H1 (cell line): ENCODE results near the gene PPP1R15B. TPM values are rescaled to one million over a fixed set of nuclear protein-coding genes. Genes with fewer than 3 reads are reported as not detected.

Experiments
- ATF2 ChIP-seq: IDR thresholded peaks from 2 replicates; pipeline ENCODE4 v1.6.1; 2012; ENCODE audit warnings: low read length, inconsistent platforms
- ATF3 ChIP-seq: IDR thresholded peaks from 2 replicates; pipeline ENCODE4 v1.6.1; 2011; ENCODE audit warnings: low read depth, mild to moderate bottlenecking, low read length; ENCODE audit not compliant: insufficient read depth
- CREB1 ChIP-seq: IDR thresholded peaks from 2 replicates; pipeline ENCODE4 v1.6.1; 2012; ENCODE audit warnings: inconsistent platforms
- CTBP2 ChIP-seq: IDR thresholded peaks from 2 replicates; pipeline ENCODE4 v1.7.0; 2011; ENCODE audit warnings: borderline replicate concordance, mild to moderate bottlenecking, moderate library complexity, mixed read lengths, low read length; ENCODE audit not compliant: insufficient read depth, insufficient read length
- EP300 ChIP-seq, 2 experiments: IDR thresholded peaks; 1 replicate in 1 of 2; 2 replicates in 1 of 2; pipeline ENCODE4 v1.6.1; 2011 to 2012; ENCODE audit warnings: low read depth in 2 of 2, low read length in 2 of 2, mild to moderate bottlenecking in 2 of 2, borderline replicate concordance in 1 of 2, inconsistent platforms in 1 of 2, moderate library complexity in 1 of 2
- FOSL1 ChIP-seq: IDR thresholded peaks from 2 replicates; pipeline ENCODE4 v1.6.1; 2011; ENCODE audit warnings: mild to moderate bottlenecking, low read depth, low read length, moderate library complexity; ENCODE audit not compliant: insufficient read depth
- KDM4A ChIP-seq: IDR thresholded peaks from one replicate; pipeline ENCODE4 v1.7.1; 2012; ENCODE audit warnings: low read depth, mild to moderate bottlenecking, moderate library complexity, low read length, inconsistent platforms; ENCODE audit not compliant: severe bottlenecking
- PHF8 ChIP-seq: fragments of 200-600 bp; sonication (generic); conservative IDR thresholded peaks from 2 replicates; pipeline ENCODE4 v1.7.1; 2012; ENCODE audit warnings: low read depth, mild to moderate bottlenecking, inconsistent platforms, low read length, moderate library complexity
- RAD21 ChIP-seq, 2 experiments: IDR thresholded peaks in 1 of 2; conservative IDR thresholded peaks in 1 of 2; 2 replicates each; pipeline ENCODE4 v1.6.1; 2011; ENCODE audit warnings: low read depth in 2 of 2, low read length in 2 of 2, improper control_type of control experiment in 1 of 2, inconsistent platforms in 1 of 2, mild to moderate bottlenecking in 1 of 2, moderate library complexity in 1 of 2
- SP1 ChIP-seq: IDR thresholded peaks from 2 replicates; pipeline ENCODE4 v1.6.1; 2011; ENCODE audit warnings: low read depth, low read length
- SP4 ChIP-seq: IDR thresholded peaks from 2 replicates; pipeline ENCODE4 v1.6.1; 2012; ENCODE audit warnings: low read length, inconsistent platforms
- SRF ChIP-seq: IDR thresholded peaks from 2 replicates; pipeline ENCODE4 v1.6.1; 2011; ENCODE audit warnings: mild to moderate bottlenecking, low read depth, low read length, moderate library complexity
- SUZ12 ChIP-seq: fragments of 200-600 bp; sonication (generic); IDR thresholded peaks from 2 replicates; pipeline ENCODE4 v1.6.1; 2012; ENCODE audit warnings: mild to moderate bottlenecking, inconsistent platforms, low read length, moderate library complexity, mixed read lengths
- TAF7 ChIP-seq: optimal IDR thresholded peaks from 2 replicates; pipeline ENCODE3; 2011; ENCODE audit warnings: low read depth, mild to moderate bottlenecking, inconsistent platforms, low read length, moderate library complexity, borderline replicate concordance
- TCF12 ChIP-seq: IDR thresholded peaks from 2 replicates; pipeline ENCODE4 v1.6.1; 2011; ENCODE audit warnings: low read depth, mild to moderate bottlenecking, low read length
- YY1 ChIP-seq: IDR thresholded peaks from 2 replicates; pipeline ENCODE4 v1.6.1; 2011; ENCODE audit warnings: low read depth, mild to moderate bottlenecking, low read length
- polyA plus RNA-seq, 7 experiments: library from polyadenylated mRNA; depleted of rRNA in 3 of 7; stranded (reverse) in 5 of 7; unstranded in 2 of 7; fragments of >200 nt in 5 of 7; fragments of 200-250 nt in 2 of 7; gene quantifications; 1 replicate in 5 of 7; 2 replicates in 1 of 7; 4 replicates in 1 of 7; pipeline versions ENCODE4 v1.2.1 to v1.2.3, GENCODE V29; 2011 to 2013; ENCODE audit warnings: missing spikeins in 2 of 7, mixed read lengths in 2 of 7
- total RNA-seq: library from RNA; stranded (reverse); fragmentation: NEBNext Ultra II Directional; extraction: Animal tissue kit (Norgen Biotek cat#: 25700); gene quantifications from 2 replicates; pipeline ENCODE4 v1.2.1, GENCODE V29; 2021

Gene PPP1R15B
- total and polyA plus RNA-seq, 2 of the 8 experiments (the other 6 are each of a cell fraction or from before 2014, with no cell fraction given), result 14.4 to 72.2 TPM

GRCh38 chr1:204363335-204364114, 48.1 kb downstream of the PPP1R15B start (continued):
- no peak for TF ChIP-seq TAF7
- no peak for TF ChIP-seq TCF12
- 0 out of 2 replicates have a peak, but pooled peaks have one; percentile 52 for TF ChIP-seq YY1
- no peak for TF ChIP-seq CTBP2
- no peak for TF ChIP-seq FOSL1
- TF ChIP-seq SUZ12, result no peak
- no peak for TF ChIP-seq EP300 (IDR thresholded peaks at IDR 0.05; ENCODE audit: borderline replicate concordance in 1 of 2, low read depth in 2 of 2, low read length in 2 of 2)
- TF ChIP-seq PHF8, result no peak
- 0 out of 2 replicates have a peak, but pooled peaks have one; percentile 38 for TF ChIP-seq ATF2
- no peak for TF ChIP-seq KDM4A
- TF ChIP-seq ATF3, result no peak
- TF ChIP-seq CREB1, result no peak; the same call in 1 of the 2 replicates
- no peak for TF ChIP-seq SP4
- TF ChIP-seq SP1, result no peak
- peak; percentile 96 to 99 for TF ChIP-seq RAD21 (IDR thresholded peaks at IDR 0.05 in 1 of 2, conservative IDR thresholded peaks at IDR 0.05 in 1 of 2; ENCODE audit: low read depth in 2 of 2, low read length in 2 of 2)
- TF ChIP-seq SRF, result no peak
